Renal cortical epithelial cell (primary cell): ENCODE data around the gene GGPS1. TPM values are rescaled to one million over a fixed set of nuclear protein-coding genes. Genes with fewer than 3 reads are reported as not detected.
"Not testable (repeated sequence)": the region's sequence is repeated elsewhere in the genome, so short reads cannot be mapped to it uniquely, and the experiment has no call there.

Experiments used
- DNase-seq: peaks from one replicate; pipeline ENCODE4 v3.0.0-alpha.2; 2011; ENCODE audit warnings: low read depth
- total RNA-seq: library from RNA; depleted of rRNA; stranded (reverse); fragments of >200 nt; gene quantifications from 2 replicates; pipeline ENCODE4 v1.2.3, GENCODE V29; 2014

The GGPS1 gene
- total RNA-seq, 1 donor from 2014 or later: 48.0 TPM

GRCh38 chr1:235339746-235340145, 11.4 kb downstream of the GGPS1 start:
- no peak for DNase-seq

- DNase-seq: no peak
Observed at GRCh38 chr1:235341334-235341733, 13.0 kb downstream of the GGPS1 start.

- DNase-seq: no peak
Observed at GRCh38 chr1:235342039-235342438, 13.7 kb downstream of the GGPS1 start.

- DNase-seq: no peak
Observed at GRCh38 chr1:235342471-235342870, 14.1 kb downstream of the GGPS1 start.

GRCh38 chr1:235343726-235344125, 15.4 kb downstream of the GGPS1 start:
- DNase-seq: no peak

- DNase-seq: no peak
Observed at GRCh38 chr1:235351441-235351840, 23.1 kb downstream of the GGPS1 start.

- no peak for DNase-seq
Observed at GRCh38 chr1:235351898-235352297, 23.5 kb downstream of the GGPS1 start.

GRCh38 chr1:235357485-235358373, 29.4 kb downstream of the GGPS1 start:
- DNase-seq: no peak

- DNase-seq: no peak
Observed at GRCh38 chr1:235358899-235359298, 30.5 kb downstream of the GGPS1 start.

GRCh38 chr1:235364189-235364588, 35.8 kb downstream of the GGPS1 start:
- DNase-seq: not testable (repeated sequence)

GRCh38 chr1:235366286-235366685, 37.9 kb downstream of the GGPS1 start:
- no peak for DNase-seq

- DNase-seq: peak; percentile 97
Observed at GRCh38 chr1:235367000-235367908, 38.9 kb downstream of the GGPS1 start, which contains the start of gene TBCE. Gene TBCE, plus strand, starts transcription at chr1:235367427. Its CDS starts 12,623 bp downstream, at chr1:235380050.

- no peak for DNase-seq
Observed at GRCh38 chr1:235368428-235368827, 40.1 kb downstream of the GGPS1 start.

GRCh38 chr1:235369802-235370201, 41.4 kb downstream of the GGPS1 start:
- DNase-seq: no peak

- no peak for DNase-seq
Observed at GRCh38 chr1:235375919-235376605, 47.7 kb downstream of the GGPS1 start.

GRCh38 chr1:235378134-235378735, 49.9 kb downstream of the GGPS1 start:
- not testable (repeated sequence) for DNase-seq

- not testable (repeated sequence) for DNase-seq
Observed at GRCh38 chr1:235381955-235382739, 53.8 kb downstream of the GGPS1 start.

GRCh38 chr1:235385633-235386032, 57.3 kb downstream of the GGPS1 start:
- not testable (repeated sequence) for DNase-seq

GRCh38 chr1:235391874-235392273, 63.5 kb downstream of the GGPS1 start:
- DNase-seq: no peak
